SKM-1 treated with dmso at 0.1 percent for 144 hours (cell line): ENCODE results near the gene GPR89B.
"Not testable (repeated sequence)": the region's sequence is repeated elsewhere in the genome, so short reads cannot be mapped to it uniquely, and the experiment has no call there.

Source experiments
- DNase-seq: peaks from one replicate; lab custom pipeline; 2025; ENCODE audit not compliant: unreplicated experiment; lab: John Stamatoyannopoulos, UW

The GPR89B gene

GRCh38 chr1:148027004-148027403 lies 98.8 kb downstream of the GPR89B start:
- DNase-seq = not testable (repeated sequence)

- not testable (repeated sequence) for DNase-seq
Observed at GRCh38 chr1:148032247-148032646, 104.0 kb downstream of the GPR89B start.

DNA sequence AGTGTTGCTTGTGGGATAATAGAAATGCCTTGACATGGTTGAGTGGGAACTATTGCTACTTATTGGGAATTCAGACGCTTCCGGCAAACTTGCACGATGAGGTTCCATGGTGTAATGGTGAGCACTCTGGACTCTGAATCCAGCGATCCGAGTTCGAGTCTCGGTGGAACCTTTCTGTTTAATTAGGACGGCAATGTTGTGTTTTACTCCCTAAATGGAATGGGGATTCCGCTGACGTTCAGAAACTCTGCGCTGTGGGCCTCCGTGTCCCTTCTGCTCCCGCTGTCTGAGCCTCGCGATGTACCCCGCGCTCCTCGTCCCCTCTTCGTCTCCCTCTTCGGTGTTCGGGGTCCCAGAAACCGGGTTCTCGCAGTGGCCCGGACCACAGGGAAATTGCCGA lies 104.5 kb downstream of the GPR89B start:
- not testable (repeated sequence) for DNase-seq

- DNase-seq = not testable (repeated sequence)
Observed at GRCh38 chr1:148033147-148033546, 104.9 kb downstream of the GPR89B start.

GRCh38 chr1:148037850-148038461 lies 109.7 kb downstream of the GPR89B start:
- DNase-seq = not testable (repeated sequence)

GRCh38 chr1:148038462-148039333 lies 110.5 kb downstream of the GPR89B start:
- not testable (repeated sequence) for DNase-seq
